Measurements from ENCODE around the gene GABRG3.

DNA sequence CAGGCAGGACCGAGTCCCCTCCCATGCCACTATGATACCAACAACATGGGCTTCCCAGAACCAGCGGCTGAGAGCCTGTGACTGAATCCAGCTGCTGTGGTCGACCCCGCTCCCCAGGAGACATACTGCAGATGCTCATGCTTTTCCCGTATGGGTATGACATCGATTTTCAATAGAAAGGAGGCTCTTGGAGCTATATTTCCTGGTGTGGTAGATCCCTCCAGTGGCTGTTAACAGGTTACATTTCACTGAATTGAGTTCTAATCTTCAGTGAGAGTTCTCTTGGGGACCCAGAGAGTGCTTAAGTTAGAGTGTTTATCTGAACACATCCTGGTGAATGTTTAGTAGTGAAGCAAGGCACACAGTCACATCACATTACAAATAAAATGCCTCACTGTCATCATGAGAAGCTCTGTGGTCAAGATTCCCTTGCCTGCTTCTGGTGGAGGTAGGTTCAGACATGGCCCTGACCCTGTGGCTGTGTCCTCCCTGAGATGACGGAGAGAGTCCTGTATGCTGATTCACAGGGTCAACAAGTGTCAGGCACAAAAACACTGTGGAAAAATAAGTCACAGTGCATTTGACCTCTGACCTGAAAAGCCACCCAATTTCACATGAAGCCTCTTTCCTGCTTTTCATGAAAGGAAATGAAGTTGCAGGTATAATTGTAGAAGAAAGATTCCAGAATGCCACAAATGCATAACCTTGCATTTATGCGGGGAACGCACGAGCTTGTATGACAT lies 110.9 kb downstream of the GABRG3 start:
- TF ChIP-seq, protein P1, sequence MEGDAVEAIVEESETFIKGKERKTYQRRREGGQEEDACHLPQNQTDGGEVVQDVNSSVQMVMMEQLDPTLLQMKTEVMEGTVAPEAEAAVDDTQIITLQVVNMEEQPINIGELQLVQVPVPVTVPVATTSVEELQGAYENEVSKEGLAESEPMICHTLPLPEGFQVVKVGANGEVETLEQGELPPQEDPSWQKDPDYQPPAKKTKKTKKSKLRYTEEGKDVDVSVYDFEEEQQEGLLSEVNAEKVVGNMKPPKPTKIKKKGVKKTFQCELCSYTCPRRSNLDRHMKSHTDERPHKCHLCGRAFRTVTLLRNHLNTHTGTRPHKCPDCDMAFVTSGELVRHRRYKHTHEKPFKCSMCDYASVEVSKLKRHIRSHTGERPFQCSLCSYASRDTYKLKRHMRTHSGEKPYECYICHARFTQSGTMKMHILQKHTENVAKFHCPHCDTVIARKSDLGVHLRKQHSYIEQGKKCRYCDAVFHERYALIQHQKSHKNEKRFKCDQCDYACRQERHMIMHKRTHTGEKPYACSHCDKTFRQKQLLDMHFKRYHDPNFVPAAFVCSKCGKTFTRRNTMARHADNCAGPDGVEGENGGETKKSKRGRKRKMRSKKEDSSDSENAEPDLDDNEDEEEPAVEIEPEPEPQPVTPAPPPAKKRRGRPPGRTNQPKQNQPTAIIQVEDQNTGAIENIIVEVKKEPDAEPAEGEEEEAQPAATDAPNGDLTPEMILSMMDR (optimal IDR thresholded peaks at IDR 0.05 in 1 of 3, IDR thresholded peaks at IDR 0.05 in 1 of 3, conservative IDR thresholded peaks at IDR 0.05 in 1 of 3; ENCODE audit: extremely low read depth in 1 of 3, insufficient read depth in 2 of 3, low read length in 3 of 3) = no peak
- TF ChIP-seq EZH2 (IDR thresholded peaks at IDR 0.05; ENCODE audit: low read length) = no peak
